GM21529 (cell line): ENCODE data around the gene NDUFS5.
"Not testable (repeated sequence)": the region's sequence is repeated elsewhere in the genome, so short reads cannot be mapped to it uniquely, and the experiment has no call there.

Experiments
- ATAC-seq: cut with Tn5 transposase; IDR thresholded peaks from one replicate; pipeline ENCODE4 v1.9.1; 2021; ENCODE audit not compliant: unreplicated experiment

The NDUFS5 gene

DNA sequence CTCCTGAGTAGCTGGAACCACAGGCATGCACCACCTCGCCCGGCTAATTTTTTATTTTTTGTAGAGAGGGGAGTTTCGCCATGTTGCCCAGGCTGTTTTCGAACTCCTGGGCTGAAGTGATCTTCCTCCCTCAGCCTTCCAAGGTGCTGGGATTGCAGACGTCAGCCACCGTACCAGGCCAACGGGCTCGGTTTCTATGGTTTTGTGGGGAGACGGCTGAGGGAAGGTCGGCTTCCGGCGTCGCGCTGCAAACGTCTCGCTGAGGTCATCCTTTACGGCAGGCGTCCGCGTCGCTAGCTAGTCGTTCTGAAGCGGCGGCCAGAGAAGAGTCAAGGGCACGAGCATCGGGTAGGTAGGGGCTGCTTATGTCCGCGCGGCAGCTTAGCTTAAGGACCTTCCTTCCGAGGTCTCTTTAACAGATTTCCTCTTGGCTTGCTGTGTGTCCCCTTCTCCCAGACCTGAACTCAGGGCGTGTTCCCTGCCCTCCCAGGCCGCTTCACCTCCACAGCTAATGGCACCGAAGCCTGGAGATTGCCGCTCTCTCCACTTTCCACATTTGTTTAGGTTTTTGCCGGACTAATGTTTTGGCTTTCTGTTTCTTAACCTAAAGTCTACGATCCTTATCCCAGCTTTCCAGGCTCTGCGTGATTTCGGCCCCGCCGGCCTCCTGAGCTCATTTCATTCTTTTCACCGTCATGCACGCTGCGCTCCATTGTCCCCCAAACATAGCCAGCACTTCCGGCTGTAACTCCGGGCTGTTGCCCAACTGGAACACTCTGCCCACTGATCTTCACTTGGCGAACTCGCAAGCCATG lies at the start of gene NDUFS5:
Gene NDUFS5, plus strand, starts transcription at position 300 of the 815 bp plus-strand sequence. CDS start 2,375 bp downstream, outside the sequence.
- peak; percentile 76 for ATAC-seq

DNA sequence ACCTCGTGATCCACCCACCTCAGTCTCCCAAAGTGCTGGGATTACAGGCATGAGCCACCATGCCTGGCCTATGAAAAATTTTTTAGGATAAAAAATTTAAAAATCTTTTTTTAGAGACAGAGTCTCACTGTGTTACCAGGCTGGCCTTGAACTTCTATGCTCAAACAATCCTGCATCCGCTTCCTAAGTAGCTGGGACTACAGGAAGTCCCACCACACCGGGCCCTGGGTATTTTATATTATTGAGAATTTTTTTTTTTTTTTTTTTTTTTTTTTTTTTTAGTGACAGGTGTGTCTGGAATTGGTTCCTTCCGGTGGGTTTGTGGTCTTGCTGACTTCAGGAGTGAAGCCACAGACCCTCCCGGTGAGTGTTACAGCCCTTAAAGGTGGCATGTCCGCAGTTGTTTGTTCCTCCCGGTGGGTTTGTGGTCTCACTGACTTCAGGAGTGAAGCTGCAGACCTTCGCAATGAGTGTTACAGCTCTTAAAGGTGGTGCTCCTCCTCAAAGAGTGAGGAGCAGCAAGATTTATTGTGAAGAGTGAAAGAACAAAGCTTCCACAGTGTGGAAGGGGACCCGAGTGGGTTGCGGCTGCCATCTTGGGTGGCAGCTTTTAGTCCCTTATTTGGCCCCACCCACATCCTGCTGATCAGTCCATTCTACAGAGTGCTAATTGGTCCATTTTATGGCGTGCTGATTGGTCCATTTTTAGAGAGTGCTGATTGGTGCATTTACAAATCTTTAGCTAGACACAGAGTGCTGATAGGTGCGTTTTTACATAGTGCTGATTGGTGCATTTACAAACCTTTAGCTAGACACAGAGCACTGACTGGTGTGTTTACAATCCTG lies 48.5 kb upstream of the NDUFS5 start:
- ATAC-seq: not testable (repeated sequence)

DNA sequence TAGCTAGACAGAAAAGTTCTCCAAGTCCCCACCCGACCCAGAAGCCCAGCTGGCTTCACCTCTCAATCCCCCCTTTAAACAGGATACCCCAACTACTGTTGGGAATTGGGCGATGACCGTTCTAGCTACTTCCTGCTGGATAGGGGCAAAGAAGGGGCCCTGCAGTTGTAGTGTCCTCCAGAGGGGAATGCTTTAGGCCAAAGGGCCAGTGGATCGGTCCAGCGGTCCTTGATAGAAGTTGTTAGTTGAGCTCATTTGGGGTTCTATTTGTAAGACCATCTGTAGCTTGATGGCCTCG lies 48.0 kb upstream of the NDUFS5 start:
- ATAC-seq: not testable (repeated sequence)

DNA sequence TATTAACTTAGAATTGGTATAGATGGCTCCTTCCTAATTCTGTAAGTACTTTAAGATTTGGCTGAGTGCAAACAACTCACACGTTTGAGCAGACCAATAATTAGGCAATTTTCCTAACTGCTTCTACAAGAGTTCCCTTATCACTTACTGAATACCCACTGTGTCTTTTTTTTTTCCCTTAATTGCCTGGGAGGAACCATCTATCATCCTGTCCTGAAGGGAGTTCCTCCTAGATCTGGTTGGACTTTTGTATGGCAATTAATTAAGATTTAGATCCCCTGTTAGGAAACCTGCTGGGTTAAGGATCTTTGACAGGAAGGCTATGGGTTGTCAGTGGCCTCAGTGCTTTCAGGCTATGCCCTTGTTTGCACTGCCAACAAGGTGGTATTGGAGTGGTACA lies 46.8 kb upstream of the NDUFS5 start:
- ATAC-seq: not testable (repeated sequence)

DNA sequence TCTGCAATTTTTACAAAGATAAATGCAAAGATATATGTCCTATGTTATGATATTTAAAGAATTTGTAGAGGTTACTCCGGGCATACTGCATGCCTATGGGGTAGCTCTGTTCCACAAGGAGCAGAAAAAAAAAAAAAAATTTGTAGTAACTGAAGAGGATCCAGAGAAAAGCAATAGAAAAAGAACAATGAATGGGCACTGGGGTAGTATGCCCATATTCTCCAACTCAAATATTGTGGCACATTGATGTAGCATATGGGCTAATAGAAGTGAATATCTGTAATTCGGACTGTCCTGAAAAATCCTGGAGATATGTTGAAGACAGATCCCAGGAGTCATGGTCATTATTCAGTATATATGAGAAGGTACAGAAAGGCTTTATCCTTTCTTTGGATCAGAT lies 36.2 kb upstream of the NDUFS5 start:
- ATAC-seq: no peak

DNA sequence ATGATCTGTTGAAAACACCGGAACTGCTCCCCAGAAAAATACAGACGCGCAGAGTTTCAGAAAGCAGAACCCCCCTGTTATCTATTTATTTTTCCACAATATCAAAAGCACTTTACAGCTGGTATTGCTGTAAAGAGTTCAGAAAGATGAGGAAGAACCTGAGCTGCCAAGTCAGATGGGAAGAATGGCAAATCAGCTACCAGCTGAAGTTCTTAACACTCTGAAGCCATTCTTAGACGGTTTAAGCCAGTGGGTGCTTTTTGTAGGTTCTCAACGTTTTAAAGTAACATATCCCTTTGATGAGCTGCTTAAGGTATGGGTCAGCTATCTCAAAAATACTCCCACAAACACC lies 35.8 kb upstream of the NDUFS5 start:
- ATAC-seq: no peak

DNA sequence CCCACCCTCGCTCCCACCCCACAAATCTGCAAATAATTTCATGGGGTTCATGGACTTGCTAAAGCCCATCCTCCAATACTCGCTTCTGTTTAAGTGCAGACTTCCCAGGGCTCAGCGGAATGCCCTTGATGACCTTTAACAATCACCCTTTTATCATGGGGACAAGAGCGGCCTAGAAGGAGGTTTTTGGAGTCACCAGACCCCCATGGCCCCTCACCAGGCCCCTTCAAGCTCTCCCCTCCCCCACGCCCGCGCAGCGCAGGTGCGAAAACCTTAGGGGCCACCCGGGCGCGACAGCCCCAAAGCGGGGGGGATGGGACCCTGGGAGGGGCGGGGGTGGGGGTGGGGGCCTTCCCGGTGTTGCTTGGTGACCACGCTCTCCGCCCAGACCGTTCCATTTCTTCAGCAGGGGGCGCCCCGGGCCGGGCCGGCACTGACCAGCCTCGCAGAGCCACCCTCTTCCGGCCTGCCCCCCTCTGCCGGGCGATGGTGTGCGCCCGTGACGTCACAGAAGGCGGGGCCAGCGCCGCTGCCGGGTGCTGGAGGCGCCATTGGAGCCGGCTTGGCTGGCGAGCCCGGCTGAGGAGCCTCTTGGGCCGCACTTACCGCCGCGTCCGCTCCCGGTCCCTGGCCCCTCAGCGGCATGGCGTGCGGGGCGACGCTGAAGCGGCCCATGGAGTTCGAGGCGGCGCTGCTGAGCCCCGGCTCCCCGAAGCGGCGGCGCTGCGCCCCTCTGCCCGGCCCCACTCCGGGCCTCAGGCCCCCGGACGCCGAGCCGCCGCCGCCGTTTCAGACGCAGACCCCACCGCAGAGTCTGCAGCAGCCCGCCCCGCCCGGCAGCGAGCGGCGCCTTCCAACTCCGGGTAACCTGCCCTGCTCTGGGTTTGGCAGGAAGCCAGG lies 35.2 kb upstream of the NDUFS5 start, which contains the start of gene AKIRIN1:
Gene AKIRIN1, plus strand, starts transcription at position 539 of the 900 bp plus-strand sequence. Its CDS starts 105 bp downstream, at position 644.
- peak; percentile 94 for ATAC-seq

DNA sequence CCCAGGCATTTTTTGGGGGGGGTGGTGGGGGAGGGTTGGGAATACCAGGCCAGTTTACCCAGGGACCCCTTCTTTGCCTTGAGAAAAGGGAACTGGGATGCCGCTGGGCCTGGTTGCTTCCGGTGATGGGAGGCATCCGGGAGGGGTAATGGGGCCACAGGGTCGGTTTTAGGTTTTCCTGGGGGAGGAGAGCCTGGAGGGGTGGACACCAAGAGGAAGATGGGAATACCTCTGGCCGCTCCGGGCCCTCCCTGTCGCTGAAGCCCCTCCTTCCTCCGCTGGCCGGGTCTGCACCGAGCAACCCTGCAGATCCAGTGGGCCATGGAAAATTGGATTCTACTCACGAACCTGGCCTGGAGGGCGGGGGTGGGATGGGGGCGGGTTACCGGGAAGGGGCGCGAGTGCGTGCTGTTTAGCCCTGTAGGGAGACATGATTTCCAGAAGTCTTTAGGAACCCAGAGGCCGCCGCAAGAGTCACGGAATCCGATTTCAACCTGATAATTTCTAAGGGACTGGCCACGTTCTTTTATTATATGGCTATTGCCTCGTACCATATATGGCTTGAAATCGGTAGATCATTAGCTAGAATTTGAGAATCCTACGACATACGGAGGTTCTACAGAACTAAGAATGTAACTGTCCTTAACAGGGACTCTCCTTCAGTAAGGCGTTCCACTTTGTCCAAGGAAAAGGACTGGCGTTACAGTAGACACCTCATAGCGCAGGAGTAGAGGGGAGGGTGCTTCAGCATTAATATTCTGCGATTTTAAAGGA lies 34.3 kb upstream of the NDUFS5 start:
- peak; percentile 5 for ATAC-seq

DNA sequence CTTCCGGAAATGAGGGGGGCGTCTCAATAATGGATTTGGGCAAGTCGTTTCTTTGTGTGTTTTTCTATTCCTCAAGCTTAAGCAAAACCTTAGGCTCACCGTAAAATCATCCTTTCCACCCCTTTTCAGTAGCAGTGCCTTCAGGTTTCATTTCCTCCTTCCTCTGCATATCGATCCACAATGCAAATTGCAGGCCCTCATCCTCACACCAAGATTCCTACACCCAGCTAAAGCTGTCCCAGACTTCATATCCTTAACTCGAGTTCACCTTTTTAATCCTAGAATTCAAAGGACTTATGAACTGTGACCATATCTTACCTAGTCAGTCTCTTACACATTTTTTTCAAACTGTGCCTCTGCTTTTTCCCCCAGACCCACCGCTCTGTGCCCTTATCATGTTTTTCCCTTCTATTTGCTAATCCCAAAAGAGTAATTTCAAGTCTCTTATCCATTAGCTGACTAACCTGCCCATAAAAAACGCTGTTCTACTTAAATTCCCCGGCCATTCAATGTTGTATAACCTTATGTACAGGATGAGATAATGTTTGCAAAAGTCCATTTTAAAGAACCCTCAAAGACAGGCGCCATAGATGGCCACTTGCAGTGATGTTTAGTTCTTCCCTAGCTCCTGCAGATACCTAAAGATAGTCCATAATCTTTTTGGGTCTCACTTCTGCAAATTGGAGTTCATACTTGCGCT lies 33.6 kb upstream of the NDUFS5 start:
- ATAC-seq: no peak

DNA sequence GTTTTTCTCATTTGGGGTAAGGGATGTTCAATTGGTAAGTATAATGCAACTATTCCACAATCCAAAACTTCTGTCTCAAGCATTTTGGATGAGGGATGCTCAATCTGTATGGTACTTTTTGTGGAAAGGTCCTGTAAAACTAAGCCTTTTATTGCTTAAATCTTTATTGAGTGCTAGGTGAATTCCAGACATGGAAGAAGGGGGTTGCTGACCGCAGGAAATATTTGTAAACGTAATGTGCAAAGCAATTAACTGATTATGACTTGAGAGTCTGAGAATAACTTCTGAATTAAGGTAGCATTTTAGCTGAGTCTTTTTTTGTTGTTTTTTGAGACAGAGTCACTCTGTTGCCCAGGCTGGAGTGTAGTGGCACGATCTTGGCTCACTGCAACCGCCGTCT lies 32.0 kb upstream of the NDUFS5 start:
- no peak for ATAC-seq

DNA sequence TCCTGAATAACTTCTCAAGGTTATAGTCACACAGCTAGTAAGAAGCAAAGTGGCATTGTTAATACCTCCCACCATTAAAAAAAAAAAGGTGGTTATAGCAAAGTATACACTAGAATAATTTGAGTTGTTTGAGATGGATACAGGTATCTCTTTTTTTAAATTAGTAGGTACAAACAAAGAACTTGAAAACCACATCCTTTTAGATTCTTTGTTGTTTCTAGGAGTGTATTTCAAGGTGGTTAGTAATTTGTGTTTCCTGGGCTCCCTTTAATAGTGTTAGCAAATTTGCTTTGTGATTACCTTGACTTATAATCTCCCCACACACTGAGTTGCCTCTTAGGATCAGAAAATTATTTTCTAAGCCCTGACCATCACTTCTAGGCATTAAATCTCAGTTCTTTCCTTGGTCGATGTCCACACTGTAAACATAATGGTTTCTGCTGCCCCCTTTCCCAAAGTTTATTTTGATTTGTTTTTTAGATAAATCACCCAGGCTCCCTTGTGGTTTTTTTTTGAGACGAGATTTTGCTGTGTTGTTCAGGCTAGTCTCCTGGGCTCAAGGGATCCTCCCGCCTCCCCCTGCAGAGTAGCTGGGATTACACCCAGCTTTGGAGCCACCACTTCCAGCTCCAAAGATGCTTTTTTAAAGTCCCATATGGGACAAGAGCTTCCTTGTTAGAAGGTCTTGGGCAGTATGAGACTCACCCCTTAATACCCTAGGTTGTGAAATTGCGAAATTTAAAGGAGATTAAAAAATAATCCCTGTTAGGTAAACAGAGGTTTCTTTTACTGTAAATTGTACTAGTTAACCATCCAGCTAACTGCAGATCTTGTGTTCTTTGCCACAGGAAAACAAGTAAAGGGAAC lies 28.9 kb upstream of the NDUFS5 start:
- ATAC-seq: no peak

DNA sequence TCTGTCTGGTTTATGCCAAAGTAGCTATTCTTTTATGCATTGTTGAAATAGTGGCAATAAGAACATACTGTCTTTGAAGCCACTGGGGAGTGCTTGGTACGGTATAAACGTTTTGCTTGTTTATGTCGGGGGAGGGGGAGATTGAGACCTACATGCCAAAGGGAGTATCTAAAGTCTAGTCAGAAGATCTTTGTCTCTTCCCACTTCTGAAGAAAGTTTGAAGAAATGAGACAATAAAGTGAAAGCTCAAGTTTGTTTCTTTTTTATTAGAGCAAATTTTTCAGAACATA lies 28.3 kb upstream of the NDUFS5 start:
- ATAC-seq: no peak

DNA sequence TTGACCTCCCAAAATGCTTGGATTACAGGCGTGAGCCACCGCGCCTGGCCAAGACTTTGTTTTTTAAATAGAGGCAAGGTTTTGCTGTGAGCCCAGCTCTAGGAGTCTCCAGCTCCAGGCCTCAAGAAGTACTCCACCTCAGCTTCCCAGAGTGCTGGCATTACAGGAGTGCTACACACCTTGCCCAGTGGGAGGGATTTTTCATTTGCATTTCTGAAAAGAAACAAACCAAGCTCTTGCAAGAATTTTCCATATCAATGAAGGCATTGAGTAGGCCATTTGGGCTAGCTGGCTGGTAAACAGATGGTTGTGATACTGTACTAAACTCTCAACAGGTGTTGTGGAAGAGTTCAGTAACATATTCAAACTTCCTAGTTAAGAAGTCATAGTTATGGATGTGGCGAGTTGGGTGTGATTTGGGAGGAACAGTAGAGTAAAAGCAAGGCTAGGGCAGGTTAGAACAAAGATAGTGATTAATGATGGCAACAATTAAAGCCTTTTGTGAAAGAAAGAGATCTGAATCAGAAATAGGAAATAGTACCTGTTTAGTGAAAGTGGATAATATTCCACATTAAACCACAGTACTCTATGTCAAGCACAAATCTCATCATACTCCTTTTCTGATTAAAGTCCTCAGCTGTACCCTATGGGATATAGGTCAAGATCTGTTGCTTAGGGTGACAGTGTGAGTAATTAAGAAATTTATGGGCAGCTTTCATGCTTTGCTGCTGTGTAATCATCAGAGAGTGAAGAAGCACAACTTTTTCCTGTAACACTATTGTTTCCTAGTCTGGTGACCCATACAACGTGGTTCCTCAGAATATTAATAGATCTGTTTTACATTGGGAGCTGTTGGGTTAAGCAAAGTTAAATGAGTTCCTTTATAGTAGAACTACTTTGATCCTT lies 24.4 kb upstream of the NDUFS5 start:
- no peak for ATAC-seq

DNA sequence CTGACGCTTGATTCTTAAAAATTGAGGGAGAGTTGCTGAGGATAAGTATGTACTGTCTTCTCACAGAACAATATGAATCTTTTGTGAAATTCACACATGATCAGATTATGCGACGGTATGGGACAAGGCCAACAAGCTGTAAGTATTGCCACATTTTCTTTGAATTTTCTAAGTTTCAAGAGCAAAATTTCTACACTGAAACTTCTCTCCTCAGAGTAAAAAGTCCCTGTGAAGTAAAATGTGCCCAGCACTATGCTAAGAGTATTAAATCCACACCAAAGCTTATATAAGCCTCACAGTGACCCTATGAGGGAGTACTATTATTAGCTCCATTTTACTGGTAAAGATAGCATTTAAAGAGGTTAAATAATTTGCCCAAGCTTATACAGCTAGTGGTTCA lies 22.9 kb upstream of the NDUFS5 start:
- no peak for ATAC-seq

DNA sequence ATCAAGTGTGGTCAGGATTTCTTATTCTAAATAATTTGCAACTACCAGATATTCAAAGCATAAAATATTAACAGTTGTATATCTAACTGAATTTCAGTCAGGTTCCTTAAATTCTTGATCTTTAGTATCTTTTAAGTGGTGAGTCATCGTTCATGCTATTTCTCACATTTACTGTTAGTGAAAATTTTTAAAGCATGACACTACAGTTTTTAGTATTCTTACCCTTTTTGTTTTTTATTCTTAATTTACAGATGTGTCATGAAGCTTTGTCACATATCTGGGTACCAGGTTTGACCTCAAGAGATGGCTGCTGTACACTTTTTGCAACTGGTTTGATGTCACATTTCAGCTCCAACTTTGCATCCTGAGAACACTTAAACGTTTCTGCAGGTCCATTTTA lies 22.4 kb upstream of the NDUFS5 start:
- ATAC-seq: no peak

DNA sequence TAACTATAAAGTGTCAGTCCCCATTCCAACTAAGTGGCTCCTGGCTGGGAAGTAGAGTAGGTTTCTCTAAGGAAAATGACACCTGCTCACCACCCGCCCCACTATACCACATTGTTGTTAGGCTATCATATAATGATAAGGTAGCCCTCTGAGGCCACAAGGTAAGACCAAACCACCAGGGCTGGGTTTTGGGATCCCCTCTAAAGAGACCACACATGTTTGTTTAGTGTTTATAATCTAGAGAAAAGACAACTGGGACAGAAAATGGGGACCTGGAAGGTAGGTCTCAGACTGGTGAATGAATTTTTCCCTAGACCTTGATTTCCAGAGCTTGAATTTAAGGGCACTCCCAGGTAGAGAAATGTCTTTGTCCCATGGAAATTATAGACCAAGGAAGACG lies 19.9 kb upstream of the NDUFS5 start:
- no peak for ATAC-seq

DNA sequence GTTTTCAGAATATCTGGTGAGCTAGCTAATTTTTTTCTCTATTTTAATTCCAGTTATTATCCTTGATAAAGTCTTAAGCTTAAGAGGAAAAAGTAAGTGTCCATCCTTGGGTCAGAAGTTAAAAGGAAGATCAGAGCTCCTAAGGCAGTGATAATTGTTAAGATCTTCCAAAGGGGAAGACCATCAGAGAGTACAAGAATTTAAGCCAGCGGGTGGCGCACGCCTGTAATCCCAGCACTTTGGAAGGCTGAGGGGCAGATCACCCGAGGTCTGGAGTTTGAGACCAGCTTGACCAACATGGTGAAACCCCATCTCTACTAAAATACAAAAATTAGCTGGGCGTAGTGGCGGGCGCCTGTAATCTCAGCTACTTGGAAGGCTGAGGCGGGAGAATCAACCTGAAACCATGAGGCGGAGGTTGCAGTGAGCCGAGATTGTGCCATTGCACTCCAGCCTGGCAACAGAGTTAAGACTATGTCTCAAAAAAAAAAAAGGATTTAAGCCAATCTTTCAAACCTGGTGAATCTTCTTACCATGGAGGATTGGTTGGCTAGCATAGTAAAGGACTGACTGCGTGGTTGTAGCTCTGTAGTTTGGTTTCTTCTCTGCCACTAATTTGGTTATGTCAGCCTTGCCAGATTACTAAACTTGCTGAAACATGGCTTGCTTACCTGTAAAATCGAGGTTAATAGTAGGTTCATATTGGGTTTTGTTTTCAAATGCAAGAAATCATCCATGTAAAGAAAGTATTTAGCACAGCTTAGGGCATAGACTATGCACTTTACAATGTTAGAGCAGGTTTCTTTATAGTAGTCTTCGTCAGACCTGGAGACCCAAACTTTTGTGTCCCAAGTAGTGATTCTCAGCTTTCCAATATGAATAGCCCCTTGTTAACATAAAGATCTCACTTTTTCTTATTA lies 19.2 kb upstream of the NDUFS5 start:
- ATAC-seq: no peak
